Neural crest cell (in vitro differentiated cells): Measurements from ENCODE around the gene SYT11. TPM values are rescaled to one million over a fixed set of nuclear protein-coding genes. Genes with fewer than 3 reads are reported as not detected.
A peak's percentile ranks its signal among the peaks of the same experiment; 100 is the strongest.

ENCODE experiments used
- DNase-seq: peaks from one replicate; pipeline ENCODE4 v3.0.0; 2021; ENCODE audit warnings: low read depth, mixed read lengths, low spot score
- H3K27ac Mint-ChIP-seq: one replicate; pipeline ENCODE4 v1.8.0; 2021; ENCODE audit warnings: mild to moderate bottlenecking, mixed read lengths; ENCODE audit not compliant: unreplicated experiment
- H3K27me3 Mint-ChIP-seq: 2 replicates; pipeline ENCODE4 v1.8.0; 2021; ENCODE audit warnings: low read depth, mild to moderate bottlenecking, mixed read lengths
- H3K36me3 Mint-ChIP-seq: 2 replicates; pipeline ENCODE4 v1.8.0; 2021; ENCODE audit warnings: low read depth, mild to moderate bottlenecking, mixed read lengths
- H3K4me1 Mint-ChIP-seq: 2 replicates; pipeline ENCODE4 v1.8.0; 2021; ENCODE audit warnings: mixed read lengths
- H3K4me3 Mint-ChIP-seq: one replicate; pipeline ENCODE4 v1.8.0; 2021; ENCODE audit warnings: mild to moderate bottlenecking, mixed read lengths
- H3K9me3 Mint-ChIP-seq: 2 replicates; pipeline ENCODE4 v1.8.0; 2021; ENCODE audit warnings: mixed read lengths
- CTCF ChIP-seq: fragments of 200-600 bp; sonication (generic); conservative IDR thresholded peaks from 2 replicates; pipeline ENCODE4 v1.5.0; 2021; ENCODE audit warnings: antibody characterized with exemption, mild to moderate bottlenecking
- total RNA-seq: library from RNA; stranded (reverse); gene quantifications from 2 replicates; pipeline ENCODE4 v1.2.1, GENCODE V29; 2021

SYT11 gene
- total RNA-seq, 1 donor from 2014 or later = 19.8 TPM

GRCh38 chr1:155840386-155840785 is 19.0 kb upstream of the SYT11 start:
- Mint-ChIP-seq H3K27ac (no peak overlapping the region), H3K4me1 (peaks cover 9% of the 10 kb centered on the region), H3K4me3 (no peak overlapping the region), H3K27me3 (no peaks in the 10 kb centered on the region), H3K36me3 (peaks cover 18% of the 10 kb centered on the region), H3K9me3 (peaks cover 3% of the 10 kb centered on the region)
- no peak for DNase-seq
- no peak for TF ChIP-seq CTCF

GRCh38 chr1:155844860-155845421 is 14.4 kb upstream of the SYT11 start:
- H3K36me3 Mint-ChIP-seq = peaks cover 18% of the 10 kb centered on the region
- H3K4me1 Mint-ChIP-seq = peaks cover 6% of the 10 kb centered on the region
- H3K27me3 Mint-ChIP-seq = no peaks in the 10 kb centered on the region
- no peak overlapping the region for H3K4me3 Mint-ChIP-seq
- H3K9me3 Mint-ChIP-seq = no peaks in the 10 kb centered on the region
- peak overlapping the region; percentile 58 for H3K27ac Mint-ChIP-seq
- no peak for DNase-seq
- no peak for TF ChIP-seq CTCF

- Mint-ChIP-seq H3K36me3 (peaks cover 23% of the 10 kb centered on the region), H3K27me3 (no peaks in the 10 kb centered on the region), H3K4me1 (peaks cover 18% of the 10 kb centered on the region), H3K4me3 (no peak overlapping the region), H3K9me3 (no peaks in the 10 kb centered on the region), H3K27ac (peak overlapping the region; percentile 38)
- no peak for DNase-seq
- TF ChIP-seq CTCF = no peak
These were observed 11.4 kb upstream of the SYT11 start for GRCh38 chr1:155847823-155848529.

GRCh38 chr1:155850345-155850744 is 9.0 kb upstream of the SYT11 start:
- no peaks in the 10 kb centered on the region for H3K27me3 Mint-ChIP-seq
- H3K36me3 Mint-ChIP-seq = peaks cover 23% of the 10 kb centered on the region
- peak overlapping the region; percentile 15 for H3K4me3 Mint-ChIP-seq
- TF ChIP-seq CTCF = no peak
- H3K27ac Mint-ChIP-seq = peak overlapping the region; percentile 22
- H3K9me3 Mint-ChIP-seq = no peaks in the 10 kb centered on the region
- DNase-seq = no peak
- peaks cover 18% of the 10 kb centered on the region for H3K4me1 Mint-ChIP-seq

- Mint-ChIP-seq H3K27me3 (no peaks in the 10 kb centered on the region), H3K36me3 (peaks cover 11% of the 10 kb centered on the region), H3K9me3 (no peaks in the 10 kb centered on the region), H3K4me1 (peaks cover 40% of the 10 kb centered on the region), H3K27ac (peak overlapping the region; percentile 97), H3K4me3 (peak overlapping the region; percentile 100)
- no peak for DNase-seq
- TF ChIP-seq CTCF = no peak
These were observed 3.0 kb upstream of the SYT11 start for GRCh38 chr1:155856257-155856974.
